ENCODE data around the gene ALDOA.

The ALDOA gene

DNA sequence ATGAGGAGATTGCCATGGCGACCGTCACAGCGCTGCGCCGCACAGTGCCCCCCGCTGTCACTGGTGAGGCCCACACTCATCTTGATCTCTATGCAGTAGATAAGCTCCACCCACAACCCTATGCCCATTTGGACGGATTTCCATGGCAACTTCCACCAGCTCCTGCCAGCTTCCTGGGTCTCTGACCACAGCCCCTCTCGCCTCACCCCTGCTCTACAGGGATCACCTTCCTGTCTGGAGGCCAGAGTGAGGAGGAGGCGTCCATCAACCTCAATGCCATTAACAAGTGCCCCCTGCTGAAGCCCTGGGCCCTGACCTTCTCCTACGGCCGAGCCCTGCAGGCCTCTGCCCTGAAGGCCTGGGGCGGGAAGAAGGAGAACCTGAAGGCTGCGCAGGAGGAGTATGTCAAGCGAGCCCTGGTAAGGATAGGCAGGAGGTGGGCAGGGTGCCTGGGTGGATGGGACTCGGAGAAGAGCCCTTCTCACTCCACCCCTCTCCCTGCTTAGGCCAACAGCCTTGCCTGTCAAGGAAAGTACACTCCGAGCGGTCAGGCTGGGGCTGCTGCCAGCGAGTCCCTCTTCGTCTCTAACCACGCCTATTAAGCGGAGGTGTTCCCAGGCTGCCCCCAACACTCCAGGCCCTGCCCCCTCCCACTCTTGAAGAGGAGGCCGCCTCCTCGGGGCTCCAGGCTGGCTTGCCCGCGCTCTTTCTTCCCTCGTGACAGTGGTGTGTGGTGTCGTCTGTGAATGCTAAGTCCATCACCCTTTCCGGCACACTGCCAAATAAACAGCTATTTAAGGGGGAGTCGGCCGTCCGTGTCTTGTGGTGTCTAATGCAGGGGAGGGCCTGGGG lies 4.3 kb downstream of the ALDOA start:
- no peak for DNase-seq (ENCODE audit: low read depth)

DNA sequence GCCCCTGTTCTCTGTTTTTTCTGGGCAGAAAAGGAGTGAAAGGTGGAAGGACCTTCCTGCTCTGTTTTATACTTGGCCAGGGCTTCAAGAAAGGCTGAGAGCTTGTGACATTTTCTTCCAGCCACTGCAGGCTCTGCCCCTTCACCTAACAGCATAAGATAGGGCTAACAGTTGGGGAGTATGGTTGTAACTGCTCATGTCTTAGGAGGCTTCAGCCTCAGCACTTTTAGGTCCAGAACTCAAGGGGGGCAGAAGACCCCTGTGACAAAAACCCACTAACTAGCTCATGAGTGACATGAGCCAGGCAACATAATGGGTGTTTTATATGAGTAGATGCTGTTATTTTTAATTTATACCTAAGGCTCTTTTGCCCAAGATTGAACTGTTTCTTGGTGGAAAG lies 4.9 kb downstream of the ALDOA start:
- no peak for DNase-seq (ENCODE audit: low read depth)

DNA sequence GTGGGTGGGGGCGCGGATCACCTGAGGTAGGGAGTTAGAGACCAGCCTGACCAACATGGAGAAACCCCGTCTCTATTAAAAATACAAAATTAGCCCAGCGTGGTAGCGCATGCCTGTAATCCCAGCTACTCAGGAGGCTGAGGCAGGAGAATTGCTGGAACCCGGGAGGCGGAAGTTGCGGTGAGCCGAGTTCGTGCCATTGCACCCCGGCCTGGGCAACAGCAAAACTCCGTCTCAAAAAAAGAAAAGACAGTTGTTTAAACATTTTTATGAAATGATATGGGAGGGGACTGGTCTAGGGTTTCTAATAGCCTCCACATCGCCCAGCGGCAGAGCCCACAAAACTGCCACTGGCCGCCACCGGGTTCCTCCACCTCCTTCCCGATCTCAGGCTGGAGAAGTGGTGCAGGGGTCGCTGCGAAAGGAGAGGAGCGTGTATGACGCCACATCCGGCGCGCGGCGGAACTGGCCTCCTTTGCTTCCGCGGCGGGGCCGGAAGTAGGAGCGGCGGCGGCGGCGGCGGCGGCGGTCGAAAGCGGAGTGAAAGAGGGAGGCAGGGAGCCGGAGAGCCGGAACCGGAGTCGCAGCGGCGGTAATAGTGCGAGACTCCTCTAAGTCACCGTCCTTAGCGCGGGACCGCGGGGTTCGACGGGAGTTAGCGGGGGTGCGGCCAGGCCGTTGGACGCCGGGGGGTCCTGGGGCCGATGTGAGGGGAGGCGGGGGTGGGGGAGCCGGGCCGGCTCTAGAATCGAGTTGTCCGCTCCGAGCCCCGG lies 10.1 kb downstream of the ALDOA start, which contains the start of gene PPP4C:
Gene PPP4C (plus strand): TSS at position 492 of the 773 bp plus-strand sequence. CDS start 384 bp downstream, outside the sequence.
- DNase-seq (ENCODE audit: low read depth), result no peak

DNA sequence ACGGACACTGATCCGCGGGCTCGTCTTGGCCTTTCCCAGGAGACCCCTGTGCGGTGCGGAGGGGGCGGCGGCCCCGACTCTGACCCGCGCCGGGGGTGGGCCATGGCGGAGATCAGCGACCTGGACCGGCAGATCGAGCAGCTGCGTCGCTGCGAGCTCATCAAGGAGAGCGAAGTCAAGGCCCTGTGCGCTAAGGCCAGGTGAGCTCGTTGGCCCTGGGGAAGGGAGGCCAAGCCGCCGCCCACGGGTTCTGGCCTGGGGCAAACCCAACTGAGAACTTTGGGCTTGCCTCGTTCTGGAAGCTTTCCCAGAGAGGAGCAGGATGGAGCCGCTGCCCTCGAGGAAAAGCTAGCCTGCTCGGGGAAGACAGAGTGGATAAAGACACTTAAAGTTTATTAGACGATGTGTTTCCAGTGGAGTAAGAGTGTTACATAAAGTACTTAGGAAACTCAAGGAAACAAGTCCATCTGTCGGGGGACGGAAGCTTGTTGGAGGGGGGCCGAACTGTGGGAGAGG lies 10.8 kb downstream of the ALDOA start:
- no peak for DNase-seq (ENCODE audit: low read depth)

DNA sequence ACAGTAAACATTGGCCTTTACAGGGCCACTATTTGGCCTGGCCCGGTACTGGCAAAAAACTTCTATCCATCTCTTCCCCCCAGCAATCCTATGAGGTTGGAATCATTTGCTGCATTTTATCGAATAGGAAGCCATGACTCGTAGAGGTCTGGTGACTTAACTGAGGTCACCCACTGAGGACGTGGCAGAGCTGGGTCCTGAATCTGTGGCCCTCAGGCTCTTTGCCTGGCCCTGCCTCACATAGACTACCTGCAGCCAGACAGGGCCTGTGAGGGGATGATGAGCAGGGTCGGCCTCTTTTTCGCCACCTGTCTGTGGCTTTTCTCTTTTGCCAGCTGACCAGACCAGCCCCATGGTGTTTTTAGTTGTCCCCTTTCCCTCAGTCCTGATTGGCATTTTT lies 12.1 kb downstream of the ALDOA start:
- no peak for DNase-seq (ENCODE audit: low read depth)

DNA sequence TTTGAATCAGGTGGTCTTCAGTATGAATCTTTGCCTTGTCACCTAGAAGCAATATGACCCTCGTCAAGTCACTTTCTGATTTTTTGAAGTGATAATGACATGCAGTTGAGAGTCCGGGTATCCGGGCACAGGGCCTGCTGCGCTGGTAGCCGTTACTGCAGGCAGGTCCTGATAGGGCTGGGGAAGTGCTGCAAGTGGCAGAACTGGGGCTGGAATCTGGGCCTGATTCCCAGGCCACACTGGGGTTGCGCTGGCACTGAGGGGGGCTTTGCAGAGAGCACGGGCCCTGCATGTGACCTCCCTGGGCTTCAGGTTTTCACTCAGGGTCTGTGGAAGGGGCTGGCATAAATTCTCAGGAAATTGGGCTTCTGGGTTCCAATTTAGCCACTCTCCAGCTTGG lies 13.2 kb downstream of the ALDOA start:
- DNase-seq (ENCODE audit: low read depth), result no peak

DNA sequence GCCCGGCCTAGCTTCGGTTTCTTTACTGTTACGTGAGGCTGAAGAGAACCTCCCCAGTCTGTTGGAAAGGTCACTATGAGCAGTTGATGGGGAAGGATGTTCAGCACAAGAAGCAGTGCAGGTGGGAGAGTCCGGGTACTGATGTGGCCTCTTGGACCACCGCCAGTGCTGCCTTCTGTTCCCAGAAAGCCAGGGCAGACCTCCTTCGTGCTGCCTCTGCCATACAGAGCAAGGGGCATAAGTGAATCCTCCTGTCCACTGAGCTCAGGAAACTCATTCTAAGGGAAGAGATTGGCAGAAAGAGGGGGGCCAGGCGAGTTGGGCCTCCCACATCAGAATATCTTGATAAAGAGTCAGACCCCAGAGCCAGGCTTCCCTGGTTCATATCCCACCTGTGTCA lies 13.9 kb downstream of the ALDOA start:
- no peak for DNase-seq (ENCODE audit: low read depth)

DNA sequence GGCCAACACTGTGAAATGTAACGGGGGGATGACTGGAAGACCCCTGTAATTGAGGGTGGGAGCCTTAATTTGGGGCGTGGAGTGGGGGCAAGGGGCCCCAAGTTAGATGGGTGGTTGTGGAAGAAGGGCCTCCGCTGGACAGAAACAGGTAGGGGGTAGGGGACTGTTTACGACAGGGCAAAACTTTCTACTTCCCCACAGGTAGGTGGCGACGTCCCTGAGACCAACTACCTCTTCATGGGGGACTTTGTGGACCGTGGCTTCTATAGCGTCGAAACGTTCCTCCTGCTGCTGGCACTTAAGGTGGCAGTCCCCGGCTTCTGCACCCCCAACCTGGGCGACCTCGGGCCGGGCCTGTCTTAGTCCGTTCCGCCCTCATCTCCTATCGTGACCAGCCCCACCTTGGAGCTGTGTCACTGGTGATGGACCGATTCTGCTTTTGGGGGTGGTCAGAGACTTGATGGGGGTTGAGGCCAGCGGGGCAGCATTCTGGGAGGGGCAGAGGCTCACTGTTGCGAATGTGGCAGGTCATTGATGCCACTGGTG lies 17.1 kb downstream of the ALDOA start:
- DNase-seq (ENCODE audit: low read depth), result no peak

DNA sequence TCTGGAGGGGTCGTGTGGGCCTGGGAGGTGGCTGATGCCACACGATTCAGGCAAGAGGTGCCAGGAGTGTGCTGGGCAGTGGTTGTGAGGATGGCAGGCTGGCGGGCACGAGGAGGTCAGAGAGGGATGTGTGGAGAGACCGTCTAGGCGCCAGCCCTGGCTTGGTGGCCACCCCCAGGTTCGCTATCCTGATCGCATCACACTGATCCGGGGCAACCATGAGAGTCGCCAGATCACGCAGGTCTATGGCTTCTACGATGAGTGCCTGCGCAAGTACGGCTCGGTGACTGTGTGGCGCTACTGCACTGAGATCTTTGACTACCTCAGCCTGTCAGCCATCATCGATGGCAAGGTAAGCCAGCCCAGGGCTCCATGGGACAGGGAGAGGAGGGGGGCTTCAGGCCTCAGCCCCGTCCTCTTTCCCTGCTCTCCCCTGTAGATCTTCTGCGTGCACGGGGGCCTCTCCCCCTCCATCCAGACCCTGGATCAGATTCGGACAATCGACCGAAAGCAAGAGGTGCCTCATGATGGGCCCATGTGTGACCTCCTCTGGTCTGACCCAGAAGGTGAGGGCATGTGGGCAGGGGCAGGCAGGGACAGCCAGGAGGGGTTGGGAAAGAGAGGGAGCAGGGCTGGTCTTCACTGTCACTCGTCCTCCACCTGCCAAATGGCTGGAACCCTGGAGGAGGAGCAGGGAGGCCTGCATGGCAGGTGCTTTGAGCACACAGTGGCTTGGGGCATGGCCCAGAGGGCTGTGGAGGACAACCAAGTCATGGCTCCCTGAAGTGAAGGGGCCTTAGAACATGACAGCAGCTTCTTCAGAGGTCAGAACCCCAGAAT lies 17.9 kb downstream of the ALDOA start:
- DNase-seq (ENCODE audit: low read depth), result no peak

DNA sequence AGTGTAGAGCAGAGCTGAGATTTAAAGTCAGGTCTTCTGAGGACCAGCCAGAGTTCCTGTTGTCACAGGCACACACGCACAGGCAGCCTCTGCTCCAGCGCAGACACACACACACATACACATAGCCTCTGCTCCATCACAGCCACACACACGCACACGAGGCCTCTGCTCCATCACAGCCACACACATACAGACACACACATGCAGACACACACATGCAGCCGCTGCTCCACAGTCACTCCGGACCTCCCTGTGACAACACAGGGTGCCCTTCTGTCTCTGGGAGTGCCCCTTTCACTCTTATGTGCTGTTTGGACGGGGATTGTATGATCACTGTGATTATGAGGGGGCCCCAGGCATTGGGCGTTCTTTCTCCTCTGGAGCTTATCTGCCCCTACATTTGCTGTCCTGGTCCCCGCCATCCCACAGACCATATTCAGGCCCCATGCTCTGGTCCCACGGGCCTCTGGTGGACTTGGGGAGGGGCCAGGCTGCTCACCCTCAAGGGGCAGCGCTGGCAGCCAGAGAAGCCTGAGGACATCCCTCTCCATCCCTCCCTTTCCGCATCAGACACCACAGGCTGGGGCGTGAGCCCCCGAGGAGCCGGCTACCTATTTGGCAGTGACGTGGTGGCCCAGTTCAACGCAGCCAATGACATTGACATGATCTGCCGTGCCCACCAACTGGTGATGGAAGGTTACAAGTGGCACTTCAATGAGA lies 18.7 kb downstream of the ALDOA start:
- DNase-seq (ENCODE audit: low read depth), result no peak

DNA sequence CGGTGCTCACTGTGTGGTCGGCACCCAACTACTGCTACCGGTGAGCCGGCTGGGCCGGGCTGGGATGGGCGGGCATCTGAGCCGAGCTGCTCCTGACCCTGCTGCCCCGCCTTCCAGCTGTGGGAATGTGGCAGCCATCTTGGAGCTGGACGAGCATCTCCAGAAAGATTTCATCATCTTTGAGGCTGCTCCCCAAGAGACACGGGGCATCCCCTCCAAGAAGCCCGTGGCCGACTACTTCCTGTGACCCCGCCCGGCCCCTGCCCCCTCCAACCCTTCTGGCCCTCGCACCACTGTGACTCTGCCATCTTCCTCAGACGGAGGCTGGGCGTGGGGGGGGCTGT lies 19.2 kb downstream of the ALDOA start:
- DNase-seq (ENCODE audit: low read depth), result no peak

DNA sequence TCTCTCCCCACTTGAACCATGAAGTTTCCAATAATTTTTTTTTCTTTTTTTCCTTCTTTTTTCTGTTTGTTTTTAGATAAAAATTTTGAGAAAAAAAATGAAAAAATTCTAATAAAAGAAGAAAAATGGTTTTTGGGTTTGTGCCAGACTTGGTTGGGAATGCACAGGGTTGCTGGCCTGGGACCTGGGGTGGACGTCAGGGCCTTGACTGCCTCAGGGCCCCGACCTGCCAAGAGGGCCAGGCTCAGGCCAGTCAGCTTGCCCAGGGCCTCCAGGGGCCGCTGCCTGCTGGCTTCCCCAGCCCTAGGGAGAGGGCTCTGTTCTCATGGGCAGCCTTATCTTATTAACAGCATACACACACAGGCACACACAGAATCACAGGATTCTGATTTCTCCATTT lies 19.7 kb downstream of the ALDOA start:
- DNase-seq (ENCODE audit: low read depth), result no peak

DNA sequence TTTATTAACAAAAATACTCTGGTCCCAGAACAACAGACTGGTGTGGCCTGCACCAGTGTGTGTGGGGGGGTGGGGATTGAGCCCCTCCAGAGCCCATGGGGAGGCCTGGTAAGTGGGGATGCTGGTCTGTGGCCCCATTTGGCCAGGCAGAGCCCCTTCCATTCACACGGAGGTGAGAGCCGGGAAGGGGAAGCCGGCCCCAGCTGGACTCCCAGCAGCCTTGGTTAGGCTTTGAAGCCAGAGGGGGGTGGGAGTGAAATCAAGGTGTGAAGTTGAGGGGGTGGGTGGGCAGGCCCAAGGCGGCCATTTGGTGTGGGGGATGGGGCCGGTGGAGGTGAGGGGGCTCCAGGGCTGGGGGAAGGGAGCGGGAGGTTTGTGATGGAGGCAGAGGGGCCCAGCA lies 20.3 kb downstream of the ALDOA start:
- DNase-seq (ENCODE audit: low read depth), result no peak

DNA sequence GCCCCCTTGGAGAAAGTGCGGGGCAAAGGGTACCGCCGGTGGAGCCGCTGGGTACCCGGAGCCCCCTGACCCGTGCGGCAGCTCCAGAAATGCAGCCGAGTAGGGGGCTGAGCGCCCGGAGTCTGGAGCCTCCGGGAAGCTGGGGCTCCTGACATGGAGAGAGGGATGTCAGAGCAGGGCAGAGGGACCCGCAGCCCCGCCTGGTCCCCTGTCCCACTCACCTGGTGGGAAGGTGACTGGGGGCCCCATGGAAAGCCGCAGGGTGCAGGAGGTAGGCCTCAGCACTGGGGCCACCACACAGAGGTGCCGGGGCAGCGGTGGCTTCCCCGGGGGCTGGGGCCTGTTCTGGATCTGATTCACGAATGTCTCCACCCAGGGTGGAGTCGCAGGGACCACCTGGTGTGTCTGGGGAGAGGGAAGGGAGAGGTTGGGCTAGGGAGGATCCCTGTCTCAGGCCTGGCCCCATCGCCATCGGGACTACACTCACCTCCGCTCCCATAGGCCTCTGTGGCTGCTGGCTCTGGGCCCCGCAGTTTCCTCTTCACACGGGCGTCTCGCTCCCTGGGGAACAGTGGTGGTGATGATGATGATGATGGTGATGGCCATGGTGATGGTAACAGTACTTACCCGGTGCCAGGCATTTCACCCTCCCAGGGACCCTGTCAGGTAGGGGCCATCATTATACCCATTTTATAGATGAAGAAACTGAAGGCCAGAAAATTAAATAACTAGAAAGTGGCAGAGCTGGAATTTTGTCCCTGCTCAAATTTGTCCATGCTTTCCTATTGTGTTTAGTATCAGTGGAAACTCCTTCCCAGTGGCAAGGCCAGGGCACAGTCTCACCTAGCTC lies 21.0 kb downstream of the ALDOA start:
- no peak for DNase-seq (ENCODE audit: low read depth)

DNA sequence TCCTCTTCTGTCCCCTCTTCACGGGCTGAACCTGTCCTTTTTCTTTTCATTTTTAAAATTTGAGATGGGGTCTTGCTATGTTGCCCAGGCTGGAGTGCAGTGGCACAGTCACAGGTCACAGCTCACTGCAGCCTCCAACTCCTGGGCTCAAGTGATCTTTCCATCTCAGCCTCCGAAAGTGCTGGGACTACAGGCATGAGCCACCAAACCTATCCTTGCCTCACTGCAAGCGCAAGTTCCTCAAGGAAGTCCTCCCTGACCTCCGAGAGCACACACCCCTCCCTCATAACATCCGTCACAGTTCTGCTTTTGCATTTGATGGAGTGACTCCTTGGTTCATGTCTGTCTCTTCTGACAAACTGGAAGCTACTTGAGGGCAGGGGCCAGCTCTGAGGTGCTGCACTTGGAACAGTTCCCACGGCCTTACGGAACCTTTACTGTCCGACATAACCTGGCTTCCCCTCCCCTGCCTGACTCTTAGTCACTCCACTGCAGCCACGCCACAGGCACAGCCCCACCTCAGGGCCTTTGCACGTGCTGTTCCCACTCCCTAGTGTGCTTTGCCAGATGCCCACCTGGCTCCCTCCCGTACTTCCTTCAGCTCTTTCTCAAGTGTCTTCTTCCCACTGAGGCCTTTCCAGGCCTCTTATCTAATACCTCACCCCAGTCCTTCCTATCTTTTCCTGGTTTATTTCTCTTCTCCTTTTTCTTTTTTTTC lies 21.8 kb downstream of the ALDOA start:
- DNase-seq (ENCODE audit: low read depth), result no peak

DNA sequence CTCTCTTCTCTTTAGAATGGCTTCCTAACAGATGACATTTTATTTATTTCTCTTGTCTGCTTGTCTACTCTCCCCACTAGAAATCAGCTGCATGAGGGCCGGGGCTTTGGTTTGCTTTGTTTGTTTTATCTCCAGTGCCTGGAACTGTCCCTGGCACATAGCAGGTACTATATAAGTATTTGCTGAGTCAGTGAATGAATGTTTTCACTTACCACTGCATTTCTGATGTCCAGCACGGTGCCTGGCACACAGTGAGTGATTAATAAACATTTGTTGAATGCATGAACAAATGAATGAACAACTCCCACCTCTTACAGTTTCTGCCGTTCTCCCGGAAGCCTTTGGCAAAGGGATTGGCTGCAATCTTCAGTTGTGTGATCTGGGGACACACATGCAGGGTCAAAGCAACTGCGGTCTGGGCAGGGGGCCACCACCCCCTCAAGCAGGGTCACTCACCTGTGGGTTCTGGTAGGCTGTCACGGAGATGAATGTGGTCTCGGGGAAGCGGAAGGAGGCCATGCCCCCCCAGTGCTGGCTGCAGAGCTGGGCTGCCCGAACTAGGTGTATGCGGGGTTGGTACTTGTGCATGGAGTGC lies 22.8 kb downstream of the ALDOA start:
- DNase-seq (ENCODE audit: low read depth), result no peak

DNA sequence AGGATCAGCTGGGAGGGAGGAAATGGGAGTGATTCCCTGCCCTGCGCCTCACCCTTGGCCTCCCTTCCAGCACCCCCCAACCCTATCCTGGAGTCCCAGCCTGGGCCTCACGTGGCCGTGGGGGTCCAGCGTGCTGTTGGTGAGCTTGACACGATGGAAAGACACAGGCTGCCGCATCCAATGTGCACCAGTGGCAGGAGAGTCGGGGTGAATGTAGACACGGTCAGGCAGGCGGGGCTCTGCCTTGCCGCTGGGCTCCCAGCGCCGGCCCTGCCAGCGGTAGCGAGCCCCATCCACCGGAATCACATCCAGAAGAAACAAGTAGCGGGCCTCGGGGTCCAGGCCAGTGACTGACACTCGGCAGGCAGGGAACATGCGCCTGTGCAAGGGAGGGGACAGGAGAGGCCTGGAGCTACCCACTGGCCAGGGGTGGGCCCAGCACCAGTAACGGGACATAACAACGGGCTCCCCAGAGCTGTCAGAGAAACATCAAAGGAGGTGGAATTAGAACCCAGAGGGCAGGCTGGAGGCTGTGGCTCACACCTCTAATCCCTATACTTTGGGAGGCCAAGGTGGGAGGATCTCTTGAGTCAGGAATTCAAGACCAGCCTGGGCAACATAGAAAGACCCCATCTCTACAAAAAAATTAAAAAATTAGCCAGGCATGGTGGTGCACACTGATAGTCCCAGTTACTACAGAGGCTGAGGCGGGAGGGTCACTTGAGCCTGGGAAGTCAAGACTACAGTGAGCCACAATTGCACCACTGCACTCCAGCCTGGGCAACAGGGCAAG lies 23.5 kb downstream of the ALDOA start:
- no peak for DNase-seq (ENCODE audit: low read depth)

DNA sequence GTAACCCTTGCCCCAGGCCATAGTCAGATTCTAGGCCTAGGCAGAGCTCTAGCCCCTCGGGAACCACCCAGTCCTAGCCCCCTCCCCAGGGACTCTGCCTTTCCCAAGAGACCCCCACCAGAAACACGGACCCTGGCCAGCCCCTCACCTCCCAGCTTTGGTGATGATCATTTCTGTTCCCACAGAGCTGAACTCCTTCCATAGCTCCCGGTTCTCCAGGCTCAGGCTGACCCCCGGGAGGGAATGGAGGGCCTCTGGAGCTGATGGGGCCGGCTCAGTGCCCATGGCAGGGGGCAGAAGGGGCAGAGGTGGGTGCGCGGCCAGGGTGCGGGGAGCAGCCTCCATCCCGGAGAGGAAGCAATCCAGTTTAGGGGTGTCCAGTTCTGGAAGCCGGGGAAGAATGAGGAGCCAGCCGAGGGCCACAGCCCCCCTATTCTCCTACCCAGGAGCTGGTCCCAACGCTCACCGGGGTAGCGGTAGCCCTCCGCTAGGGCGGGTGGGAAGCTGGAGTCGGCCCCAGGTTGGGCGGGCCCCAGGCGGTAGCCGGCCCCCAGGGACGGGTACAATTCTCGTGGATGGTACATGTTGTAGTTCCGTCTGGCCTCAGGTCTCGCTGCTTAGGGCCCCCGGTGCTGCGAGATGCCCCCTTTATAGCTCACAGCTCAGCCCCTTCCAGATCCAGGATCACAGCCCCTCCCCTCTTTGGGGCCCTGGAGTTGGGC lies 25.2 kb downstream of the ALDOA start:
- DNase-seq (ENCODE audit: low read depth), result no peak
